Stimulated activated CD4-positive, alpha-beta T cell treated with anti-CD3 and anti-CD28 coated beads, Interleukin-15, amount 100 ng/mL, for 1 hour (primary cell): Measurements from ENCODE around the gene HOMER1.

Experiments
- DNase-seq, 2 donors: peaks; one replicate each; pipeline ENCODE4 v3.0.0-alpha.2; 2020; ENCODE audit warnings: low read depth in 1 of 2, low spot score in 1 of 2

Gene HOMER1

GRCh38 chr5:79490323-79490936, 23.5 kb downstream of the HOMER1 start:
- DNase-seq: no peak

GRCh38 chr5:79489773-79490172, 24.2 kb downstream of the HOMER1 start:
- no peak for DNase-seq

DNA sequence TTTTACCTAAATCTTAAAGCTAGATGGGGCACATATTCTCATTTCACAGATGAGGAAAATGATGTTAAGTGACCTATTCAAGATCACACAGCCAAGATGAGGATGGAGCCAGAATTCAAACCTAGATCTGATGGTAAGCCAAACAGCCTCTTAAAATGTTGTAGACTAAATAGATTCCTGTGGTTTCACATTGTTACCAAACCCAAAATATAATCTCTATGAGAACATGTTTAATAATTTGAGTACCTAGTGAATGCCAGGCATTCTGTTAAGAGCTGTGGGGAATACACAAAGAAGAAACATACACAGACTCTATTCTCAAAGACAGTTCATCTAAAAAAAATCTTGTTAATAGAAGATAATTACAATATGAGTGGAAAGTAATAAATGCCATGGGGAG, 25.2 kb downstream of the HOMER1 start:
- no peak for DNase-seq

DNA sequence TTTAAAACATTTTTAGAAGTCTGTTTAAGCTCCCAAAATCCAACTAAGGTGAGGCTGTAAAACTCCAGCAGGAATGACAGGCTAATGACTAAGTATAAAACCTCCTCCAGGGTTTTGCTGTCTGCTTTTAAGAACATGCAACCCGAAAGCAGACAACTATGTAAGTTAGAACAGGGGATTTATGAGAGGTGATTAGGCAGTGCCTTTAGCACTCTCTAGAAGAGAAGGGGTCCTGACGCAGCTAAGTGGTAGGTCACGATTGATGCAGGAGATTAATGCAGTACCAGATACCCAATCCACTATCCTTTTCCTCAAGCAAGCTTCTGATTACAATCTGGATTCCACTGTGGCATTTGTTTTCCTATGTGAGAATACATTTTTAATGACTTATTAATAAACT, 25.9 kb downstream of the HOMER1 start:
- DNase-seq: no peak

- no peak for DNase-seq
These were observed 26.7 kb downstream of the HOMER1 start for GRCh38 chr5:79487251-79487650.

DNA sequence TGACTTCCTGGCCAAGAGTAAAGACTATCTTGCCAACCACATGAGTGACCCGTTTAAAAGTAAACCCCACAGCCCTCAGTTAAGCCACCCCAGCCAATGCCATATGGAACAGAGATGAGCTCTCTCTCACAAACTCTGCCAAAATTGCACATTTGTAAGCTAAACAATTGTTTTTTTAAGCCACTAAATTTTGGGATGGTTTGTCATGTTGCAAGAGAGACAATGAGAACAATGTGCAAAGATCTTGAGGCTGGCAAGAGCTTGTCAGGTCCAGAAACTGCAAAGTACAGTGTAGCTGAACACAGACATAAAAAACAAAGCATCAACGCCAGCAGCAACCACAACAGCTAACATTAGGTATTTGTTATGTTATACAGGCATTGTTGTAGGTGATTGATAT, 27.8 kb downstream of the HOMER1 start:
- DNase-seq: no peak

- no peak for DNase-seq
These were observed 29.2 kb downstream of the HOMER1 start for GRCh38 chr5:79484731-79485130.

DNA sequence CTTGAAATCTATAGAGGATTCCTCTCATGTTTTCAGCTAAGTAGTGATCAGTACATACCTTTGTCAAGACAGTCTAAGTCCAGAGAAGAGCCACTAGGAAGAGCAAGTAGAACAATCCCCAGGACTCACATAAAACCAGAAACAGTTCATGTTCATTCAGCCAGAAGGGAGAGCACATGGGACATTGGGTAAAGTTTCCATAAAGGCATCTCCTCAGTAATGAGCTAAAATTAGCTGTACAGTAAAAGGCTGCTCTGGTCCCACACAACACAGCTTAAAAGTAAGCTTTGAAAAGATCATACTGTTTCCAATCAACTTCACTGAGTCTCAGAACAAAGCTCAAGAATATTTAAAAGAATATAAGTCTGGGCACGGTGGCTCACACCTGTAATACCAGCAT, 32.4 kb downstream of the HOMER1 start:
- DNase-seq: no peak

DNA sequence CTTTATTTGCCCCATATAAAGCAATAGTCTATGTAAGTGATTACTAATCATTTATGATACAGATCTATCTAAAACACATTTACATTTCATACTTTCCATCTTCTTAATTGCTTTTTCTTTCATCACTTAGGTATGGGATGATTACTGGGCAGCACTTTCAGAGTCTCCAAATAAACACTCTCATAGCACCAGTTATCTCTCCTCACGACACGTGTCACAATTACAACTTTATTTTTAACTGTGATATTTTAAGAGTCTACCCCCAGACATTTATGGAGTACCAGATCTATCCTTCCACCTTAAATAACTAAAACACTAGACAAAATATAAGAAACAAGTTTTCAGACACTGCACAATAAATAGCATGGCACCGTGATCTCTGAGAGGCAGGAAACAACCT, 32.9 kb downstream of the HOMER1 start:
- DNase-seq: no peak

GRCh38 chr5:79475152-79475466, 38.8 kb downstream of the HOMER1 start:
- no peak for DNase-seq

DNA sequence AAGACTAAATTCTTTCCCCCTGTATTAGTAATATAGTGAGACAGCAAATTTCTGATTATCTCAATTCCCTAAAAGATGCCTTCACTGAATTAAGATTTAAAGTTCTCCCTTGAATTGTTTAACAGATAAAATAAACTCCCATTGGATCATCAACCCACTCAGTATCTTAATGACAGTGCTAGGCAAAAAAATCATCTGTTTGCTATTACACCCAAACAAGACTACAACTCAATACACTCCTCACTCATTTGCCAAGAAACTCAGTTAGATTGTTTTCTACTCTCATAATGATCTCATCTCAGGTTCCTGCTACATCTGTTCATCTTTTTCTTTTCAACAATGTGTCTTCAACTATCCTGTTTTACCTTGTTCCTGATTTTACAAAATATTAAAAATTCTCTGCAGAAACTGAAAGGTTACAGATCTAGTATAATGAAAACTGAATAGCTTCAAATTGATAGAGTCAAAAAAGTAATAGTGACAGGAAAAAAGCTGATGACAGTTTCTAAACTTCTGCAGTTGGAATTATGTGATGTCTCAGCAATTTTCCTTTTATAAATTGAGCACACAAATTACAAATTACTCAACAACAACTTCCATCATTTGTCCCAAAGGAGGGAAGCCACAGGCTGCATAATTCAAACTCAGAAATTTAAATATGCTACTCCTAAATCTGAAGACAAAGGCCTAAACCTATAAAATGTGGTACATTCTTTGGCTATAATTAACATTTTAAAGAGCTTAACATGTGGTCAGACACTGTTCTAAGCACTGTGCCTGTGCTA, 39.4 kb downstream of the HOMER1 start:
- DNase-seq: no peak

GRCh38 chr5:79471556-79471955, 42.4 kb downstream of the HOMER1 start:
- DNase-seq: no peak

GRCh38 chr5:79464695-79465332, 49.1 kb downstream of the HOMER1 start:
- DNase-seq: no peak

DNA sequence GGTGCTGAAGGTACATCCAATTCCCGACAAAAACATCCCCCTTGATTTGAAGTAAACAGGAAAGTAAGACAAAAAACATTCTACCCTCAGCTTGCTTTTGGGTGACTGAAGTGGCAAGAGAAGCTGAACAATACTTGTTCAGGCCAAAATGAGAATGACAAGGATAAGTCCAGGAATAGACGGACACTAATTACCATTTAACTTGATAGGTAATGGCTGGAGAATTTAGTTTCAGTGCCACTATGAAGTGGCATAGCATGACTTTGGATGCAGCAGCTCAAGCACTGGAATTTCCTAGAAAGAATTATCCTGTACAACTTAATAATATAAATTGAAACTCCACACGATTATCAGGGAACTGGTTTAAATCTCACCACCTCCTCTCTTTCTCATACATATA, 49.7 kb downstream of the HOMER1 start:
- DNase-seq: no peak

- no peak for DNase-seq
These were observed 54.3 kb downstream of the HOMER1 start for GRCh38 chr5:79459626-79460025.

DNA sequence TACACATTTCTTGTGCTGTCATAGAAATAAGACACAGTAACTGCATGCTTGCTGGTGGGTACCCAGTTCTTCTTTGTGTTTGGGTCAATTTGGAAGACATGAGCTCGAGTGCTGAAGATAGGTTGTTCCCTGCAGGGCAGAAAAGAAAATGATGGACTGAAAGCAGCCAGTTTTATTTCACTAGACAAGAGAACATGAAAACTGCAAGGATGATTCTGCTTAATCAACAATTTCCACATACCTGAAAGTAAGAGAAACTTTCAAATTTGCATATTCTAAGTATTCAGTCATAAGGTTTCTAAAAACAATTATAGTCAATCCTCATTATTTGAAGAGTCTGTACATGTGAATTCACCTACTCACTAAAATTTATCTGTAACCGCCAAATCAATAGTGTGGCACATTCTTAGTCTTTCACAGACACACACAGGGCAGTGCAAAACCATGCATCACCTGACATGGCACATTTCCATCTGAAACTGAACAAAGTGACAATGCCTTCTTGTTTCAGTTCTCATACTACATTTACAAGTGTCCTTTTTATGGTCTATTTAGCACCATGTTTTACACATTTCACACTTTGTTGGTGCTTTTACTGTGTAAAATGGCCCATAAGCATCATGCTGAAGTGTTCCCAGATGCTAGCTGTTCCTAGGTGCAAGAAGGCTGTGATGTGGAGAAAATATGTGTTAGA, 56.9 kb downstream of the HOMER1 start:
- DNase-seq: no peak

DNA sequence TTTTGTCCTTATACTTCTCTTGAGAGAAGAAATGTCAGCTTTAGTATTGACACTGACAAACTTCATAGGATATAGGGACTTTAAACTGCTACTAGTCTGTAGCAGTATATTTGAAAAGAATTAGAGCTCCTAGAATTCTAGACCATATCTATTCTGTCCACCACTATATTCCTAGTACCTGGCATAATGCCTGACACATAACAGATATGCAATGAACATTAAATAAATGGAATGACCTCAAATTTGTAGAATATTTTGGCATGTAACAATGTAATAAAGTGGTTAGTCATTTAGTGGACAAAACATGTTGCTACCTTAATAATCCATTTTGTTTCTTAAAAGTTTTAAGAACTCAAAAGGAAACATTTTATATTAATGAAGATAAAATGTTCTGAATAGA, 57.5 kb downstream of the HOMER1 start:
- no peak for DNase-seq

GRCh38 chr5:79454043-79454442, 59.9 kb downstream of the HOMER1 start:
- no peak for DNase-seq

GRCh38 chr5:79448336-79448735, 65.6 kb downstream of the HOMER1 start:
- no peak for DNase-seq

- no peak for DNase-seq
These were observed 77.1 kb downstream of the HOMER1 start for GRCh38 chr5:79436821-79437220.

DNA sequence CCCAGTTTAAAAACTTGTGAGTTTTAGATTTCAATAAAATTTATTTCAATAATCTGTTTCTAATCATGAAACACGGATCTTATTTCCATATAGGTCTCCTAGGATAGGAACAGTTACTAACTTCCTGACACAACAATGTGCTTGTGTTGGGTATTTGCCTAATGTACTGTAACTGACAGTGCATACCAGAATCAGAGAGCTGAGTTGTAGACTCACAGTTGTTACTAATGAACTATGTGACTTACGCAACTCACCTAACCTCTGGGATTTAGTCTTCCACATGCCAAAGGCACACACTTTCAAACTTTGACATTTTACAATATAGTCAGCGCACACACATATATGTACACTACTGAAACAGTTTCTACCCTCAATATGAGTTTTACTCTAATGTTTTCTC, 77.7 kb downstream of the HOMER1 start:
- DNase-seq: no peak

DNA sequence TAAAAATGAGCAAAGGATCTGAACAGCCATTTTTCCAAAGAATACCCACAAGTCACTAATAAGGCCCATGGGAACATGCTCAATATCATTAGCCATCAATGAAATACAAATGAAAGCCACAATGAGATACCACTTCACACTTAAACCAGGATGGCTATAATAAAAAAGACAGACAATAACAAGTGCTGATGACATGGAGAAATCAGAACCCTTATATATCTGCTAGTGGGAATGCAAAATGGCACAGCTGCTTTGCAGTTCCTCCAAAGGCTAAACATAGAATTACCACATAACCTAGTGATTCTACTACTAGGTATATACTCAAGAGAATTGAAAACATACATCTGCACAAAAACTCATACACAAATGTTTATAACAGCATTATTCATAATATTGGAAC, 83.7 kb downstream of the HOMER1 start:
- no peak for DNase-seq
